HTERT RPE-1 (cell line): ENCODE data around the gene KIAA1210.
"Not testable (repeated sequence)": the region's sequence is repeated elsewhere in the genome, so short reads cannot be mapped to it uniquely, and the experiment has no call there.

Experiments used
- in situ Hi-C: fragments of 300-500 bp; cut with MboI; formaldehyde crosslinking; loops from 4 replicates; pipeline ENCODE4 v1.14.3; 2020; ENCODE audit warnings: low sequenced_read_pairs

KIAA1210 gene

DNA sequence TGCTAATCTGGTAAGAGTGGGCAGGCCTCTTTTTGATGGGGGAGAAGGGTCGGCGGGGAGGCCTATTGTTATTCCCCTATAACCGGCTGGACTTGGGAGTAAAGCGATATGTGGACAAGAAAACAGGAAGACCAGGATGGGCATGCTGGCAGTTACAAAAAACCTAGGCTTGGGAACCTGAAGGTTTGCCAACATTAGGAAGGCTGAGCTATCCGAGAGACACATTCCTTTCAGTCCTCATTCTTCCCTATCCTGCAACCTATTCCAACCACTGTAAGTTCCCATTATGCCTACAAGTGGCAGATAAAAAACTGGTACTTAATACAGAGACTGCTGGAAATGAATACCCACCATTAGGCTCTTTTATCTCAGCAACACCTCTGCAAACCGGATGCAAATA, 87.2 kb downstream of the KIAA1210 start:
- in situ Hi-C loops = no loop called here

GRCh38 chrX:119036107-119037029, 91.2 kb downstream of the KIAA1210 start:
- in situ Hi-C loops = no loop called here

- in situ Hi-C loops = no loop called here
These were observed 96.6 kb downstream of the KIAA1210 start for GRCh38 chrX:119030990-119031389.

DNA sequence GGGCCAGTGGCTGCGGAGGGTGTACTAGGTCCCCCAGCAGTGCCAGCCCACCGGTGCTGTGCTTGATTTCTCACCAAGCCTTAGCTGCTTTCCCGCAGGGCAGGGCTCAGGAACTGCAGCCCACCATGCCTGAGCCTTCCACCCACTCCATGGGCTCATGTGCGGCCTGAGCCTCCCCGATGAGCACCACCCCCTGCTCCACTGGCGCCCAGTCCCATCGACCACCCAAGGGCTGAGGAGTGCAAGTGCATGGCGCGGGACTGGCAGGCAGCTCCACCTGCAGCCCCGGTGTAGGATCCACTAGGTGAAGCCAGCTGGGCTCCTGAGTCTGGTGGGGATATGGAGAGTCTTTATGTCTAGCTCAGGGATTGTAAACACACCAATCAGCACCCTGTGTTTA, 98.0 kb downstream of the KIAA1210 start:
- in situ Hi-C loops = not testable (repeated sequence)

DNA sequence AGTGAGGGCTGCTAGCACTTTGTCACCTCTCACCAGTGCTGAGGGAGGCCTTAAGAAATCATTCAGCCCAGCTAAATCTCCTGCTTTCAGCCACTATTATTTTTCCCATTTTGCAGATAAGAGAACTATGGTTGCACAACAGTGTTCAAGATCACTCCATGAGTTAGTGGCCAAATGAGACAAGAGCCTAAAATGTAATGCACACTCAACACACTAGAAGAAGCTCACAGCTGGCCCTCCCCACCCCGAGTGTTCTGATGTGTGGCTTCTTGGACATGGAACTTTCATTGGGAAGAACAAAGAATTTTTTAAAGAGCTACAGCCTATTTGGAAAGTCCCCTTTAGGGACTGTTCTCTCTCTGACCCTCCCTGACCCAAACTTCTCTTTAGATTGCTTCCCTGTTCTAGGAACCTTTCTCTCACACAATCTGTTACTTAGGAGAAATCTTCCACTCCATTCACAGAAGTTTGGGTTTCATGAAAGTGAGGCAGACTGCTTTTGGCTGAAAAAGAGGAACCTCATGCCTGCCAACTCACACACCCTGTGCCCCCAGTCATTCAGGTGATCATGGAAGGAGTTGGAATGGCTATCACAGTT, 98.8 kb downstream of the KIAA1210 start:
- in situ Hi-C loops = no loop called here
